ENCODE results near the gene SAC3D1. TPM values are rescaled to one million over a fixed set of nuclear protein-coding genes. Genes with fewer than 3 reads are reported as not detected.

The SAC3D1 gene
- 10.4 and 10.5 TPM in 2 replicates for total RNA-seq

GRCh38 chr11:65040847-65041622 lies at the start of gene SAC3D1:
TSS of gene SAC3D1 (plus strand) at chr11:65041210. CDS start at chr11:65041293, 83 bp downstream.

GRCh38 chr11:64996710-64997380 lies 44.2 kb upstream of the SAC3D1 start, which contains the start of gene BATF2:
TSS of gene BATF2 (minus strand) at chr11:64996971. CDS start at chr11:64996914, 57 bp downstream.

GRCh38 chr11:65013888-65014725 lies 26.9 kb upstream of the SAC3D1 start, which contains the start of gene ARL2:
TSS of gene ARL2 (plus strand) at chr11:65014160. CDS start at chr11:65014208, 48 bp downstream.

DNA sequence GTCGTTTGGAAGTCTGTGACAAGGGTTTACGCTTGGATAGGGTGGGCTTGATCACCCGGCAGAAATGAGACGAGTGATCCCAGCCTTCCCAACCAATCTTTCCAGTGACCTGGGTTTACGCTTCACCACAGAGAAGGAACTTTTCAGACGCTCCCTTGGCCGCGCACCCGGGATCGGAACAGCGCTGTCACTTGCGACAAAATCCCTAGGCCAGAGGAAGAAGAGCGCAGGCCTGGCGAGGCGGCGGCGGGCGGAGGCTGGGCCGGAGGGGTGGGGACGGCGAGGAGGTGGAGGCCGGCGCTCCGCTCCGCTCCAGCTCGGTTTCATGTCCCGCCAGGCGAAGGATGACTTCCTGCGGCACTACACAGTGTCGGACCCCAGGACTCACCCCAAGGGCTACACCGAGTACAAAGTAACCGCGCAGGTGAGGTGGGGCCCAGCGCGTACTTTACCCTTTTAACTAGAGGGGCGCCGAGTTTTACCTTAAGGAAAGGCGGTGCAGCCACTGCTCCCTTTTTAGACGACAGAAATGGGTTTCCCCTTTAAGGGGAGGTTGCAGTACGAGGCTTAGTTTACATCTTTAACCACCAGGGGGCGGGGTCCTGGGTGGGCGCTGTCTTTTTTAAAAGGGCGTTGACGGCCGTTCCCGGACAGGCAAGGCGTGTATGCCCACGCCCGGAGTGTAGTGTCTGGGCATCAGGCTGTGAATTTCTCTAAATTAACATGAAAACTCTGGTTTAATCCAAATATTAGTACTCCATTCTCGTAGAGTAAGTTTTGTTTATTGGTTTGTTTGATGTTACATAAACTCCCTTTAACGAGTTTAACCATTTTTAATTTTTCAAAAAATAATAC lies 13.6 kb upstream of the SAC3D1 start, which contains the start of gene SNX15:
SNX15 (plus strand) TSS at position 227 of the 855 bp plus-strand sequence; CDS start at position 326, 99 bp downstream.

GRCh38 chr11:65058419-65059054 lies 17.5 kb downstream of the SAC3D1 start, which contains the start of gene NAALADL1:
TSS of gene NAALADL1 (minus strand) at chr11:65058553. CDS start at chr11:65058521, 32 bp downstream.

GRCh38 chr11:65083834-65084597 lies 43.0 kb downstream of the SAC3D1 start, which contains the start of the genes CDCA5 and ZFPL1:
TSS of gene CDCA5 (minus strand) at chr11:65084040. CDS start at chr11:65083978, 62 bp downstream.
TSS of gene ZFPL1 (plus strand) at chr11:65084222. CDS start at chr11:65084699, 477 bp downstream.

Other genes with a start within 250 kb of the SAC3D1 start
- 12.1 and 13.3 TPM in 2 replicates for gene MAP4K2, start 238.0 kb upstream of the SAC3D1 start, total RNA-seq
- gene MEN1, start 230.7 kb upstream of the SAC3D1 start, total RNA-seq = 16.0 and 19.5 TPM in 2 replicates
- under 0.01 TPM in 1 of 2 replicates, not detected in the other for gene CDC42BPG, start 196.6 kb upstream of the SAC3D1 start, total RNA-seq
- gene EHD1, start 162.6 kb upstream of the SAC3D1 start, total RNA-seq = 63.7 and 84.1 TPM in 2 replicates
- gene ATG2A, start 124.0 kb upstream of the SAC3D1 start, total RNA-seq = 13.2 and 18.1 TPM in 2 replicates
- 24.9 and 27.9 TPM in 2 replicates for gene PPP2R5B, start 116.5 kb upstream of the SAC3D1 start, total RNA-seq
- gene GPHA2, start 105.3 kb upstream of the SAC3D1 start, total RNA-seq = 2.6 TPM in 1 of 2 replicates, not detected in the other
- not detected in 2 replicates for gene MAJIN, start 69.1 kb upstream of the SAC3D1 start, total RNA-seq
- gene BATF2, start 44.2 kb upstream of the SAC3D1 start, total RNA-seq = 0.16 TPM in 1 of 2 replicates, not detected in the other
- 97.5 and 157 TPM in 2 replicates for gene ARL2, start 27.1 kb upstream of the SAC3D1 start, total RNA-seq
- gene SNX15, start 13.8 kb upstream of the SAC3D1 start, total RNA-seq = 10.0 and 12.8 TPM in 2 replicates
- gene NAALADL1, start 17.3 kb downstream of the SAC3D1 start, total RNA-seq = 19.1 and 24.6 TPM in 2 replicates
- 5.8 and 15.9 TPM in 2 replicates for gene CDCA5, start 42.8 kb downstream of the SAC3D1 start, total RNA-seq
- gene ZFPL1, start 43.0 kb downstream of the SAC3D1 start, total RNA-seq = 52.3 and 67.3 TPM in 2 replicates
- gene VPS51, start 55.0 kb downstream of the SAC3D1 start, total RNA-seq = 231 and 236 TPM in 2 replicates
- 10.2 and 29.6 TPM in 2 replicates for gene TM7SF2, start 70.7 kb downstream of the SAC3D1 start, total RNA-seq
- gene ZNHIT2, start 76.5 kb downstream of the SAC3D1 start, total RNA-seq = 10.1 and 13.8 TPM in 2 replicates
- gene FAU, start 80.9 kb downstream of the SAC3D1 start, total RNA-seq = 367 and 443 TPM in 2 replicates
- 35.7 and 41.5 TPM in 2 replicates for gene MRPL49, start 81.1 kb downstream of the SAC3D1 start, total RNA-seq
- 37.7 and 49.2 TPM in 2 replicates for gene SYVN1, start 93.3 kb downstream of the SAC3D1 start, total RNA-seq
- gene SPDYC, start 129.0 kb downstream of the SAC3D1 start, total RNA-seq = not detected in 2 replicates
- 134 and 170 TPM in 2 replicates for gene CAPN1, start 140.7 kb downstream of the SAC3D1 start, total RNA-seq
- 2.7 and 5.3 TPM in 2 replicates for gene POLA2, start 220.8 kb downstream of the SAC3D1 start, total RNA-seq

Measured in cardiac atrium fibroblast (primary cell).